Esophagus squamous epithelium (tissue), 4 donors: Measurements from ENCODE around the gene NECTIN2.

ENCODE experiments used
- CTCF ChIP-seq, 6 experiments: fragments of 450-650 bp in 4 of 6; fragments of 200-600 bp in 2 of 6; sonication (generic) in 2 of 6; IDR thresholded peaks; one replicate each; pipeline ENCODE4 v1.5.1; 2016 to 2019; ENCODE audit warnings: antibody characterized with exemption in 6 of 6, mild to moderate bottlenecking in 4 of 6, moderate library complexity in 4 of 6
- POLR2A ChIP-seq, 4 donors: fragments of 450-650 bp; IDR thresholded peaks; one replicate each; pipeline ENCODE4 v1.6.1; 2017; ENCODE audit warnings: antibody characterized with exemption in 4 of 4, mild to moderate bottlenecking in 4 of 4, moderate library complexity in 3 of 4

DNA sequence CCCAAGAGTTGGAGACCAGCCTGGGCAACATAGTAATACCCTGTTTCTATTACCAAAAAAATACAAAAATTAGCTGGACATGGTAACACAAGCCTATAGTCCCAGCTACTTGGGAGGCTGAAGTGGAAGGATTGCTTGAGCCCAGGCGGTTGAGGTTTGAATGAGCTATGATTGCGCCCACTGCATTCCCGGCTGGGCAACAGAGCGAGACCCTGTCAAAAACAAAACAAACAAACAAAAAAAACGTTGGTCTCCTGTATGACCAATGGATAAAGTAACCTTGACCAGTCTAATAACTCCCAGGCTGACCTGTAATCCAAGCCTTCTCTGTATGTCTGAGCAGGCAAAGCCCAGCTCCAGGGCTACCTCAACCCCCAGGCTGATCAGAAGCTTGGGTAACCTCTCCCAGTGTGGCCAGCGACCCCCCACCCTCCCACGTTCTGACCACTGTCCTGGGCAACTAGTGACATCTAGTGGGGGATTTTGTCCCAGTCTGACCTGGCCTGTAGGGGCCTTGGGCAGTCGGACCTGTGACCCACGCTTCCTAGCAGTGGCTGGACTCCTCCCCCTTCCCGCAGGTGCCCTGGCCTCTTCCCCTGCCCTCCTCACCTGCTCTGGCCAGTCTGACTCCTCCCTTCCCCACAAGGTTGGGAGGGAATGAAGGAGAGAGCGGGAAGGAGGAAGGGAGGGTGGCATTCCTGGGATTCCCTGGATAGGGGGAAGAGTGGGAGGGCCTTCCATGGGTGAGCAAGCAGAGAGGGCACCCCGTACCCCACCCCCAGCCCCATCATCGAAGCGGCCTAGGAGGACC, 38.2 kb upstream of the NECTIN2 start:
- TF ChIP-seq CTCF (IDR thresholded peaks at IDR 0.05) (peak in 2 of 6 experiments; percentile 35 to 41), POLR2A (IDR thresholded peaks at IDR 0.05) (no peak)
